ENCODE measurements around the gene FBLN7. TPM values are rescaled to one million over a fixed set of nuclear protein-coding genes. Genes with fewer than 3 reads are reported as not detected.
A peak's percentile ranks its signal among the peaks of the same experiment; 100 is the strongest.

FBLN7 gene
- total and polyA plus RNA-seq, 2 experiments from 2014 or later, result 1.6 to 1.7 TPM

DNA sequence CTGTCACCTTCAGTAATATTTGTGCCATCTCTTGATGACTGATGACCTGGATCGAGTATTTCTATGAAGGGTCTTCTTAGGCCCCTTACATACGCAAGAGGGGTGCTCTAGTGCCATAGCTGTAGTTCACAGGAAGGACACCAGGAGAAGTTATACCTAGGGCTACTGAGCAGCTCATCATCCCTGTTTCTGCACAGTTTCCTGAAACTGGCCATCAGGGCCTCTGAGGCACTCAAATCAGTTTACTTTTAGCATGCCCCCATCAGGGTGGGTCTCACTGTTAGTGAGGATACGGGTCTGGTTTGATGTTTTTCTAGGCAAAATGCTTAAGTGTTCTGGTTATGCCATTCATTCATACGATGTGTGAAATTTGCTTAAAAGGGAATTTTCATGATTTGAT, 20.0 kb upstream of the FBLN7 start:
- Histone ChIP-seq H3K27ac (no peak overlapping the region), H3K79me2 (no peaks in the 10 kb centered on the region), H3K36me3 (replicated peaks; ENCODE audit: insufficient read depth, low read depth) (no peaks in the 10 kb centered on the region), H3K9me2 (replicated peaks; ENCODE audit: insufficient read depth) (no peaks in the 10 kb centered on the region), H3K4me3 (no peak overlapping the region), H3K4me1 (ENCODE audit: insufficient read depth) (no peaks in the 10 kb centered on the region), H3K4me2 (no peak overlapping the region), H4K20me1 (ENCODE audit: insufficient read depth, poor library complexity, severe bottlenecking) (no peaks in the 10 kb centered on the region), H3K9me3 (ENCODE audit: low read depth) (no peaks in the 10 kb centered on the region), H3K27me3 (no peaks in the 10 kb centered on the region), H2AFZ (no peak overlapping the region)
- DNase-seq (ENCODE audit: low spot score), result no peak
- no peak for TF ChIP-seq EZH2phosphoT487 (IDR thresholded peaks at IDR 0.05; ENCODE audit: low read depth, severe bottlenecking, unreplicated experiment)
- TF ChIP-seq, protein P1, sequence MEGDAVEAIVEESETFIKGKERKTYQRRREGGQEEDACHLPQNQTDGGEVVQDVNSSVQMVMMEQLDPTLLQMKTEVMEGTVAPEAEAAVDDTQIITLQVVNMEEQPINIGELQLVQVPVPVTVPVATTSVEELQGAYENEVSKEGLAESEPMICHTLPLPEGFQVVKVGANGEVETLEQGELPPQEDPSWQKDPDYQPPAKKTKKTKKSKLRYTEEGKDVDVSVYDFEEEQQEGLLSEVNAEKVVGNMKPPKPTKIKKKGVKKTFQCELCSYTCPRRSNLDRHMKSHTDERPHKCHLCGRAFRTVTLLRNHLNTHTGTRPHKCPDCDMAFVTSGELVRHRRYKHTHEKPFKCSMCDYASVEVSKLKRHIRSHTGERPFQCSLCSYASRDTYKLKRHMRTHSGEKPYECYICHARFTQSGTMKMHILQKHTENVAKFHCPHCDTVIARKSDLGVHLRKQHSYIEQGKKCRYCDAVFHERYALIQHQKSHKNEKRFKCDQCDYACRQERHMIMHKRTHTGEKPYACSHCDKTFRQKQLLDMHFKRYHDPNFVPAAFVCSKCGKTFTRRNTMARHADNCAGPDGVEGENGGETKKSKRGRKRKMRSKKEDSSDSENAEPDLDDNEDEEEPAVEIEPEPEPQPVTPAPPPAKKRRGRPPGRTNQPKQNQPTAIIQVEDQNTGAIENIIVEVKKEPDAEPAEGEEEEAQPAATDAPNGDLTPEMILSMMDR (IDR thresholded peaks at IDR 0.05; ENCODE audit: poor library complexity), result no peak
- TF ChIP-seq EZH2 (IDR thresholded peaks at IDR 0.05; ENCODE audit: borderline replicate concordance), result no peak
- 87% methylated on average over 4 of the region's 4 CpGs for WGBS (ENCODE audit: low lambda C conversion rate, missing lambda C conversion rate)

DNA sequence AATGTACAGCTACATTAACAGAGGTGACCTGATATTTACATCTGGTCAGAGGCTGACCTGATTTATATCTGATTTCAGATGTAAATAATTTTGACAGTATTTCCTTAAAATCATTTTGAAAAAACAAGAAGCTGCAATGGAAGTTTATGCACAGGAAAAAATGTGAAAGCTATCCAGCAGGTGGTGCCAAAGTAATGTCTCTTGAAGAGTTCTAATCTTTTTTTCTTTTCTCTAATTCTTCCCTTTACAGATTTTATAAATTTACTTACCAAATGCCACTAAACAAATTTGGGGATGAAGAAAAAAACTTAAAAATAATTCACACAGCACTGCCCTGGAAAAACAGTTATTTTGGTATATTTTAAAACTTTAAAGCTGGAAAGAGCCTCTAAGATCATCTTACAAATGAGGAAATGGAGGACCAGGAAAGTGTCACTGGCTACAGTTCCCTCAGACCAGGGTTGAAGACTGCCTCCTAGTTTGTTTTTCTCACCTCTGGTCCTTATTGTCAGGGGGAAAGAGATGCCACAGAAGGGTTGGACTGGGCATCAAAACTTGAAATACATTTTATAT, 16.4 kb upstream of the FBLN7 start:
- Histone ChIP-seq H2AFZ (no peak overlapping the region), H3K4me3 (no peak overlapping the region), H4K20me1 (ENCODE audit: insufficient read depth, poor library complexity, severe bottlenecking) (no peaks in the 10 kb centered on the region), H3K9me3 (ENCODE audit: low read depth) (no peaks in the 10 kb centered on the region), H3K36me3 (replicated peaks; ENCODE audit: insufficient read depth, low read depth) (no peaks in the 10 kb centered on the region), H3K27me3 (no peaks in the 10 kb centered on the region), H3K27ac (no peak overlapping the region), H3K9me2 (replicated peaks; ENCODE audit: insufficient read depth) (no peaks in the 10 kb centered on the region), H3K4me1 (ENCODE audit: insufficient read depth) (no peaks in the 10 kb centered on the region), H3K79me2 (no peaks in the 10 kb centered on the region), H3K4me2 (no peak overlapping the region)
- TF ChIP-seq, protein P1 (IDR thresholded peaks at IDR 0.05; ENCODE audit: poor library complexity), result peak; percentile 75
- TF ChIP-seq EZH2phosphoT487 (IDR thresholded peaks at IDR 0.05; ENCODE audit: low read depth, severe bottlenecking, unreplicated experiment), result no peak
- no peak for TF ChIP-seq EZH2 (IDR thresholded peaks at IDR 0.05; ENCODE audit: borderline replicate concordance)
- DNase-seq (ENCODE audit: low spot score), result peak; percentile 60

DNA sequence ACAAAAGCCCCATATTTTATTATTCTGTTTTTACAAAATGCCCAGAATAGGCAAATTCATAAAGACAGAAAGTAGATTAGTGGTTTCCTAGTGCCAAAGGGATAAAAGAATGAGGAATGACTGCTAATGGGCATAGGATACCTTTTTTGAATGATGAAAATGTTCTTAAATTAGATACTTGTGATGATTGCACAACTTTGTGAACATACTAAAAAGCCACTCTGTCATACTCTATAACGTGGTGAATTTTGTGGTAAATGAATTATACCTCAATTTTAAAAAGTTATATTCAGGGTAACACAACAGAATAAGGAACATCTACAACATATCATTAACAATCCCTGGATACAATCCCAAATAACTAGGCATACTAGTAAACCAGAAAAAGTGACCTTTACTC, 9.1 kb upstream of the FBLN7 start:
- WGBS (ENCODE audit: low lambda C conversion rate, missing lambda C conversion rate), result 90% methylated on average over 1 of the region's 1 CpG
- no peak overlapping the region for H3K4me3 ChIP-seq
- H3K79me2 ChIP-seq, result no peaks in the 10 kb centered on the region
- H3K4me2 ChIP-seq, result no peak overlapping the region
- no peaks in the 10 kb centered on the region for H3K9me2 ChIP-seq (replicated peaks; ENCODE audit: insufficient read depth)
- H3K4me1 ChIP-seq (ENCODE audit: insufficient read depth), result no peaks in the 10 kb centered on the region
- H3K36me3 ChIP-seq (replicated peaks; ENCODE audit: insufficient read depth, low read depth), result no peaks in the 10 kb centered on the region
- DNase-seq (ENCODE audit: low spot score), result no peak
- no peaks in the 10 kb centered on the region for H3K27me3 ChIP-seq
- no peak overlapping the region for H2AFZ ChIP-seq
- no peak overlapping the region for H3K27ac ChIP-seq
- H4K20me1 ChIP-seq (ENCODE audit: insufficient read depth, poor library complexity, severe bottlenecking), result no peaks in the 10 kb centered on the region
- TF ChIP-seq EZH2phosphoT487 (IDR thresholded peaks at IDR 0.05; ENCODE audit: low read depth, severe bottlenecking, unreplicated experiment) (no peak), EZH2 (IDR thresholded peaks at IDR 0.05; ENCODE audit: borderline replicate concordance) (no peak)
- TF ChIP-seq, protein P1 (IDR thresholded peaks at IDR 0.05; ENCODE audit: poor library complexity), result no peak
- H3K9me3 ChIP-seq (ENCODE audit: low read depth), result no peaks in the 10 kb centered on the region

DNA sequence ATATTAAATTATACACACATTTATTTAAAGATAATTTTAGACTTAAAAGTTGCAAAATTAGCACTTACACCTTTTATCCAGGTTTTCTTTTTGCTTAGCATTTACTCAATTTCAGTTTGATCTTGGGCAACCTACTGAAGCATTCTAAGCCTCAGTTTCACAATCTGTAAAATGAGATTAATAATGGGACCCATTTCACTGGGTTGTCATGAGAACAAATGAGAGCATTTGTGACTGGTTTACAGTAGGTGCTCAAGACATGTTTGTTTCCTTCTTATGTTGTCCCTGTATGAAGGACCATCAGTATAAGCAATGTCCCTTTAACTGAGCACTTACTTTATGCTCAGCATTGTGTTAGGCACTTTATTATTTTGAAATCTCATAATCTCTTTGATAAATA, 4.8 kb upstream of the FBLN7 start:
- Histone ChIP-seq H3K9me3 (ENCODE audit: low read depth) (no peaks in the 10 kb centered on the region), H4K20me1 (ENCODE audit: insufficient read depth, poor library complexity, severe bottlenecking) (no peaks in the 10 kb centered on the region), H3K79me2 (no peaks in the 10 kb centered on the region), H3K4me3 (no peak overlapping the region), H3K27me3 (peaks cover 13% of the 10 kb centered on the region), H3K9me2 (replicated peaks; ENCODE audit: insufficient read depth) (no peaks in the 10 kb centered on the region), H3K4me1 (ENCODE audit: insufficient read depth) (no peaks in the 10 kb centered on the region), H2AFZ (no peak overlapping the region), H3K27ac (no peak overlapping the region), H3K4me2 (no peak overlapping the region), H3K36me3 (replicated peaks; ENCODE audit: insufficient read depth, low read depth) (no peaks in the 10 kb centered on the region)
- TF ChIP-seq, protein P1 (IDR thresholded peaks at IDR 0.05; ENCODE audit: poor library complexity), result no peak
- no peak for TF ChIP-seq EZH2 (IDR thresholded peaks at IDR 0.05; ENCODE audit: borderline replicate concordance)
- TF ChIP-seq EZH2phosphoT487 (IDR thresholded peaks at IDR 0.05; ENCODE audit: low read depth, severe bottlenecking, unreplicated experiment), result no peak
- DNase-seq (ENCODE audit: low spot score), result no peak

Data from hepatocyte (in vitro differentiated cells).